B cell (primary cell): Measurements from ENCODE around the gene PANK2.

ENCODE experiments used
- CTCF ChIP-seq: fragments of 200-600 bp; IDR thresholded peaks from one replicate; pipeline ENCODE4 v1.8.0; 2022; ENCODE audit warnings: antibody characterized with exemption, mild to moderate bottlenecking
- EZH2 ChIP-seq: IDR thresholded peaks from 2 replicates; pipeline ENCODE4 v1.6.1; 2012; ENCODE audit warnings: borderline replicate concordance, low read depth, mild to moderate bottlenecking, moderate library complexity, low read length; ENCODE audit not compliant: insufficient read depth, poor library complexity, severe bottlenecking

GRCh38 chr20:3885715-3886114, 3.5 kb upstream of the PANK2 start:
- TF ChIP-seq CTCF (no peak), EZH2 (no peak)
